ENCODE data around the gene PRSS22.

Gene PRSS22

DNA sequence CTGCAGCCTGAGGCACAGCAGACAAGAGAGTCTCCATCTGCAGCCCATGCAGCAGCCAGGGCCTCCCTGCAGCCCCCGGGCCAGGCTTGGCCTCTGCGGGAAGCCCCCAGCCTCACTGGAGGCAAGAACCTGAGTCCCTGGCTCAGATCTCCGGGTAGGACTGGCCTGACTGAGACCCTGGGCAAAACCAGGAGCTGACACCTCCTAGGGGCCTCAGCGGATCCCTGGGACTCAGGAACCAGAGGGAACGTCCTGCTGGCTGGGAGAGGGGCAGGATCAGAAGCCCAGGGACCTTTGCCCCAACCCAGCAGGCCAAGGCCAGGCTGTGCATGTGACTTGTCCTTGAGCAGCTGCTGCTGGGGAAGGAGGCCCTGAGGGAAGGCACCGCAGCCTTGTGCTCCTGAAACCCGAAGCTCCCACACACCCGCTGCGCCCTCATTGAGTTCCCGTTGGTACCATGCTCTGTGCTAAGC, 42.6 kb downstream of the PRSS22 start:
- no peak for ATAC-seq (ENCODE audit: insufficient read depth, low read depth)
- Histone ChIP-seq H3K9me3 (ENCODE audit: insufficient read depth, low read length, severe bottlenecking) (no peaks in the 10 kb centered on the region), H3K9ac (ENCODE audit: low read depth, low read length) (no peak overlapping the region), H3K27ac (ENCODE audit: low read length) (no peak overlapping the region), H3K4me3 (ENCODE audit: low read depth in 1 of 2, low read length in 2 of 2) (no peak overlapping the region), H4K20me1 (ENCODE audit: insufficient read depth, low read length) (no peaks in the 10 kb centered on the region), H2AFZ (ENCODE audit: low read depth, low read length) (no peak overlapping the region), H3K79me2 (ENCODE audit: insufficient read depth, low read length) (no peaks in the 10 kb centered on the region), H3K4me1 (ENCODE audit: insufficient read depth, low read length) (no peaks in the 10 kb centered on the region), H3K27me3 (ENCODE audit: insufficient read depth, low read length, poor library complexity) (peaks cover 4% of the 10 kb centered on the region), H3K36me3 (ENCODE audit: insufficient read depth, low read length) (no peaks in the 10 kb centered on the region), H3K4me2 (ENCODE audit: insufficient read depth, low read length) (no peak overlapping the region)
- TF ChIP-seq, protein P1, sequence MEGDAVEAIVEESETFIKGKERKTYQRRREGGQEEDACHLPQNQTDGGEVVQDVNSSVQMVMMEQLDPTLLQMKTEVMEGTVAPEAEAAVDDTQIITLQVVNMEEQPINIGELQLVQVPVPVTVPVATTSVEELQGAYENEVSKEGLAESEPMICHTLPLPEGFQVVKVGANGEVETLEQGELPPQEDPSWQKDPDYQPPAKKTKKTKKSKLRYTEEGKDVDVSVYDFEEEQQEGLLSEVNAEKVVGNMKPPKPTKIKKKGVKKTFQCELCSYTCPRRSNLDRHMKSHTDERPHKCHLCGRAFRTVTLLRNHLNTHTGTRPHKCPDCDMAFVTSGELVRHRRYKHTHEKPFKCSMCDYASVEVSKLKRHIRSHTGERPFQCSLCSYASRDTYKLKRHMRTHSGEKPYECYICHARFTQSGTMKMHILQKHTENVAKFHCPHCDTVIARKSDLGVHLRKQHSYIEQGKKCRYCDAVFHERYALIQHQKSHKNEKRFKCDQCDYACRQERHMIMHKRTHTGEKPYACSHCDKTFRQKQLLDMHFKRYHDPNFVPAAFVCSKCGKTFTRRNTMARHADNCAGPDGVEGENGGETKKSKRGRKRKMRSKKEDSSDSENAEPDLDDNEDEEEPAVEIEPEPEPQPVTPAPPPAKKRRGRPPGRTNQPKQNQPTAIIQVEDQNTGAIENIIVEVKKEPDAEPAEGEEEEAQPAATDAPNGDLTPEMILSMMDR (IDR thresholded peaks at IDR 0.05; ENCODE audit: borderline replicate concordance, extremely low read depth, low read length, poor library complexity, severe bottlenecking) = no peak
- TF ChIP-seq EZH2 (IDR thresholded peaks at IDR 0.05; ENCODE audit: borderline replicate concordance, low read depth, low read length, severe bottlenecking) = no peak
- no peak for DNase-seq

DNA sequence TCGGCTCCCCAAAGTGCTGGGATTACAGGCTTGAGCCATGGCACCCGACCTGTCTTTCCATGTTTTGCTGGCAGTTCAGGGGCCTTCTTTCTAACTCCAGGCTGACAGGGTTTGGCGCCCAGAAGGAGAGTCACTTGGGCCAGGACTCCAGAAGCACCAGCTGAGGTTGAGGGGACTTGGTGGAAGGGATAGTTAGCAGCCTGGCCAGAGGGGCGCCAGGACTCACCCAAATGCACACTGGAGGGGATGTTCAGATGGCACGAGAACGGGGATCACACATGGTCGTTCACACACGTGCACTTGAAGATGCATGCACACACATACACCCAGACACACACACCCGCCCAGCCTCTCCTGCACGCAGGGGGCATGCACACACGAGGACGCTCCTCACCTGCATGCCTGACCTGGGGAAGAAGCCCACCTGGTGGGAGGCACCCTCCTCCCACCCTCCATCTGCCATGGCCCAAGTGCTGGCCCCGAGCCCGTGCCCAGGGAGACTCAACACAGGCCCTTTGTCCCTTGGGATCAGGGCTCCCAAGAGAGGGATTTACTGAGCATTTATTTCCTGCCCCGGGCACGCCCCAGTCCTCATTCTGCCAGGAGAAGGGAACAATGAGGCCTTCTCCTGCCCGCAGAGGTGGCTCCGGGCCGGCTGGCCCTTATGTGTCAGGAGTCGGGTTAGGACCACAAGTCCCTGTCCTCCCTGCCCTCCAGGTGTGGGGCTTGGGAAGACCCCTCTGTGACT, 43.2 kb downstream of the PRSS22 start:
- Histone ChIP-seq H4K20me1 (ENCODE audit: insufficient read depth, low read length) (no peaks in the 10 kb centered on the region), H3K36me3 (ENCODE audit: insufficient read depth, low read length) (no peaks in the 10 kb centered on the region), H3K9ac (ENCODE audit: low read depth, low read length) (no peak overlapping the region), H3K4me2 (ENCODE audit: insufficient read depth, low read length) (no peak overlapping the region), H3K79me2 (ENCODE audit: insufficient read depth, low read length) (no peaks in the 10 kb centered on the region), H3K27me3 (ENCODE audit: insufficient read depth, low read length, poor library complexity) (peaks cover 4% of the 10 kb centered on the region), H3K4me3 (ENCODE audit: low read depth in 1 of 2, low read length in 2 of 2) (no peak overlapping the region), H3K27ac (ENCODE audit: low read length) (no peak overlapping the region), H2AFZ (ENCODE audit: low read depth, low read length) (no peak overlapping the region), H3K4me1 (ENCODE audit: insufficient read depth, low read length) (no peaks in the 10 kb centered on the region), H3K9me3 (ENCODE audit: insufficient read depth, low read length, severe bottlenecking) (no peaks in the 10 kb centered on the region)
- DNase-seq (no peak), ATAC-seq (ENCODE audit: insufficient read depth, low read depth) (no peak)
- TF ChIP-seq EZH2 (IDR thresholded peaks at IDR 0.05; ENCODE audit: borderline replicate concordance, low read depth, low read length, severe bottlenecking) = no peak
- TF ChIP-seq, protein P1 (IDR thresholded peaks at IDR 0.05; ENCODE audit: borderline replicate concordance, extremely low read depth, low read length, poor library complexity, severe bottlenecking) = no peak

DNA sequence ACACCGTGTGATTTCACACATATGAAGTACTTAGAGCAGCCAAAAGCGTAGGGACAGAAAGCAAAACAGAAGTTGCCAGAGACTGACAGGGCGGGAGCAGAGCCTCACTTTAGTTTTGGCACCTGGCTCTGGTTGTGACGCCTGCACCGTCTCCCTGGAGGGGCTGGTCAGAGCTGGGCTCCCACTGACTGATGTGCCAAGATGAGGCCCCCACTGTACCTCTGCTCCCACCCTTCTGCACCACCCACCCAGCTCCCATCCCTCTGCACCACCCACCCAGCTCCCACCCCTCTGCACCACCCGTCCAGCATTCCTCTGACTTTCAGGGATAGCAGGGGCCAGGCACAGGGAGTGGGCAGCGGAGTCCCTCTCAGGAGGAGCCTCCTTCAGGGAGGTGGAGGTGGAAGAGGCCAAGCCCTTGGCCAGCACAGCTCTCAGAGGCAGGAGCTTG, 44.2 kb downstream of the PRSS22 start:
- Histone ChIP-seq H4K20me1 (ENCODE audit: insufficient read depth, low read length) (no peaks in the 10 kb centered on the region), H3K9ac (ENCODE audit: low read depth, low read length) (no peak overlapping the region), H3K36me3 (ENCODE audit: insufficient read depth, low read length) (no peaks in the 10 kb centered on the region), H3K79me2 (ENCODE audit: insufficient read depth, low read length) (no peaks in the 10 kb centered on the region), H3K4me3 (ENCODE audit: low read depth in 1 of 2, low read length in 2 of 2) (no peak overlapping the region), H3K9me3 (ENCODE audit: insufficient read depth, low read length, severe bottlenecking) (no peaks in the 10 kb centered on the region), H3K4me1 (ENCODE audit: insufficient read depth, low read length) (no peaks in the 10 kb centered on the region), H3K4me2 (ENCODE audit: insufficient read depth, low read length) (no peak overlapping the region), H3K27ac (ENCODE audit: low read length) (no peak overlapping the region), H3K27me3 (ENCODE audit: insufficient read depth, low read length, poor library complexity) (peaks cover 4% of the 10 kb centered on the region), H2AFZ (ENCODE audit: low read depth, low read length) (no peak overlapping the region)
- DNase-seq (no peak), ATAC-seq (ENCODE audit: insufficient read depth, low read depth) (no peak)
- TF ChIP-seq, protein P1 (IDR thresholded peaks at IDR 0.05; ENCODE audit: borderline replicate concordance, extremely low read depth, low read length, poor library complexity, severe bottlenecking) = no peak
- TF ChIP-seq EZH2 (IDR thresholded peaks at IDR 0.05; ENCODE audit: borderline replicate concordance, low read depth, low read length, severe bottlenecking) = no peak

Measured in DND-41 (cell line).